AG10803 (cell line): ENCODE measurements around the gene MAMLD1.

ENCODE experiments used
- DNase-seq: peaks from one replicate; pipeline ENCODE4 v3.0.0; 2010; ENCODE audit warnings: low read depth
- H3K4me3 ChIP-seq: 2 replicates; pipeline ENCODE4 v1.5.1; 2011; ENCODE audit warnings: mild to moderate bottlenecking, low read length, control low read depth
- CTCF ChIP-seq: conservative IDR thresholded peaks from 2 replicates; pipeline ENCODE4 v1.5.1; 2011; ENCODE audit warnings: mild to moderate bottlenecking, low read length, control low read depth, inconsistent platforms

The MAMLD1 gene

GRCh38 chrX:150544835-150545770, 182.0 kb downstream of the MAMLD1 start:
- no peak overlapping the region for H3K4me3 ChIP-seq
- no peak for TF ChIP-seq CTCF
- DNase-seq = no peak

- DNase-seq = no peak
- no peak for TF ChIP-seq CTCF
- no peak overlapping the region for H3K4me3 ChIP-seq
Measured at GRCh38 chrX:150546711-150547153, 183.6 kb downstream of the MAMLD1 start.

GRCh38 chrX:150547375-150548115, 184.4 kb downstream of the MAMLD1 start:
- TF ChIP-seq CTCF = no peak
- peak; percentile 38 for DNase-seq
- H3K4me3 ChIP-seq = peak overlapping the region; percentile 49

GRCh38 chrX:150548251-150548650, 185.1 kb downstream of the MAMLD1 start:
- no peak for TF ChIP-seq CTCF
- H3K4me3 ChIP-seq = no peak overlapping the region
- no peak for DNase-seq

GRCh38 chrX:150548684-150549083, 185.6 kb downstream of the MAMLD1 start:
- peak; percentile 44 for DNase-seq
- no peak overlapping the region for H3K4me3 ChIP-seq
- TF ChIP-seq CTCF = no peak

- DNase-seq = no peak
- no peak for TF ChIP-seq CTCF
- H3K4me3 ChIP-seq = no peak overlapping the region
Measured at GRCh38 chrX:150551963-150552362, 188.8 kb downstream of the MAMLD1 start.
